HepG2 (cell line): Measurements from ENCODE around the gene NOP56. TPM values are rescaled to one million over a fixed set of nuclear protein-coding genes. Genes with fewer than 3 reads are reported as not detected.

Experiments
- ARNT ChIP-seq: fragments of 450-650 bp; IDR thresholded peaks from 2 replicates; pipeline ENCODE4 v1.6.1; 2017
- ATF4 ChIP-seq, 2 experiments: fragments of 450-650 bp in 1 of 2; sonication (generic) in 1 of 2; formaldehyde crosslinking; IDR thresholded peaks; 2 replicates each; pipeline versions ENCODE4 v1.5.0 to v1.8.0; 2020 to 2022; ENCODE audit warnings: mild to moderate bottlenecking in 1 of 2, missing genetic modification reagents in 1 of 2
- CBX2 ChIP-seq, 2 experiments: fragments of 200-600 bp in 1 of 2; sonication (generic); formaldehyde crosslinking in 1 of 2; IDR thresholded peaks; 2 replicates each; pipeline versions ENCODE4 v1.7.0 to v1.8.1; 2018 to 2022; ENCODE audit warnings: low read depth in 2 of 2, low read length in 1 of 2, mild to moderate bottlenecking in 1 of 2, missing genetic modification reagents in 1 of 2
- CHD2 ChIP-seq: IDR thresholded peaks from 2 replicates; pipeline ENCODE4 v1.6.1; 2011; ENCODE audit warnings: low read depth, low read length, improper control_type of control experiment
- FOSL1 ChIP-seq: sonication (generic); formaldehyde crosslinking; IDR thresholded peaks from 2 replicates; pipeline ENCODE4 v1.9.0; 2021; ENCODE audit warnings: missing genetic modification reagents, borderline replicate concordance
- FOXA3 ChIP-seq: IDR thresholded peaks from 2 replicates; pipeline ENCODE4 v1.6.1; 2016; ENCODE audit warnings: missing genetic modification reagents, missing compliant biosample characterization
- FOXK1 ChIP-seq: sonication (generic); formaldehyde crosslinking; IDR thresholded peaks from 2 replicates; pipeline ENCODE4 v1.4.0; 2020; ENCODE audit warnings: low read depth, missing genetic modification reagents, borderline replicate concordance
- HIVEP1 ChIP-seq: sonication (generic); formaldehyde crosslinking; IDR thresholded peaks from 2 replicates; pipeline ENCODE4 v1.4.0; 2020; ENCODE audit warnings: mild to moderate bottlenecking, missing genetic modification reagents
- MTA1 ChIP-seq: sonication (generic); formaldehyde crosslinking; IDR thresholded peaks from 2 replicates; pipeline ENCODE4 v1.4.0; 2020; ENCODE audit warnings: missing genetic modification reagents, mild to moderate bottlenecking, borderline replicate concordance
- POGZ ChIP-seq: sonication (generic); formaldehyde crosslinking; IDR thresholded peaks from 2 replicates; pipeline ENCODE4 v1.4.0; 2020; ENCODE audit warnings: mild to moderate bottlenecking, missing genetic modification reagents
- SP140L ChIP-seq: sonication (generic); formaldehyde crosslinking; IDR thresholded peaks from 2 replicates; pipeline ENCODE4 v1.4.0; 2020; ENCODE audit warnings: missing genetic modification reagents, borderline replicate concordance
- WIZ ChIP-seq: sonication (generic); formaldehyde crosslinking; IDR thresholded peaks from 2 replicates; pipeline ENCODE4 v1.5.1; 2020; ENCODE audit warnings: mild to moderate bottlenecking, missing genetic modification reagents
- ZNF318 ChIP-seq: sonication (generic); formaldehyde crosslinking; IDR thresholded peaks from 2 replicates; pipeline ENCODE4 v1.4.0; 2020; ENCODE audit warnings: mild to moderate bottlenecking, missing genetic modification reagents
- ZNF496 ChIP-seq: sonication (generic); formaldehyde crosslinking; IDR thresholded peaks from 2 replicates; pipeline ENCODE4 v1.8.1; 2023; ENCODE audit warnings: mild to moderate bottlenecking, moderate library complexity, missing genetic modification reagents; ENCODE audit not compliant: insufficient replicate concordance
- ZNF558 ChIP-seq: sonication (generic); formaldehyde crosslinking; IDR thresholded peaks from 2 replicates; pipeline ENCODE4 v1.9.0; 2022; ENCODE audit warnings: mild to moderate bottlenecking, missing genetic modification reagents, borderline replicate concordance
- ZNF704 ChIP-seq: sonication (generic); formaldehyde crosslinking; IDR thresholded peaks from 2 replicates; pipeline ENCODE4 v1.8.1; 2023; ENCODE audit warnings: mild to moderate bottlenecking, inconsistent platforms, moderate library complexity, missing genetic modification reagents, borderline replicate concordance
- polyA plus RNA-seq, 8 experiments: library from polyadenylated mRNA; depleted of rRNA in 3 of 8; stranded (reverse) in 7 of 8; unstranded in 1 of 8; fragments of >200 nt; fragmentation: Illumina TruSeq in 4 of 8; extraction: Trizol in 4 of 8; gene quantifications; 2 replicates each; pipeline versions ENCODE4 v1.2.1 to v1.2.3, GENCODE V29; 2011 to 2016; ENCODE audit warnings: low read depth in 4 of 8, missing spikeins in 1 of 8, mixed read lengths in 1 of 8; ENCODE audit not compliant: insufficient read depth in 1 of 8
- total RNA-seq, 5 experiments: library from RNA; depleted of rRNA; stranded (reverse); fragments of >200 nt; fragmentation: Illumina TruSeq; extraction: Trizol; gene quantifications; 2 replicates each; pipeline ENCODE4 v1.2.3, GENCODE V29; 2016; ENCODE audit warnings: low read depth in 1 of 5
- TF ChIP-seq, protein P1 (sequence below): sonication (generic); formaldehyde crosslinking; IDR thresholded peaks from 2 replicates; pipeline ENCODE4 v1.5.1; 2020; ENCODE audit warnings: missing genetic modification reagents, mild to moderate bottlenecking, borderline replicate concordance

Gene NOP56
- total and polyA plus RNA-seq, 2 of the 13 experiments (the other 11 are each of a cell fraction or from before 2014, with no cell fraction given), result 369 to 1,116 TPM

DNA sequence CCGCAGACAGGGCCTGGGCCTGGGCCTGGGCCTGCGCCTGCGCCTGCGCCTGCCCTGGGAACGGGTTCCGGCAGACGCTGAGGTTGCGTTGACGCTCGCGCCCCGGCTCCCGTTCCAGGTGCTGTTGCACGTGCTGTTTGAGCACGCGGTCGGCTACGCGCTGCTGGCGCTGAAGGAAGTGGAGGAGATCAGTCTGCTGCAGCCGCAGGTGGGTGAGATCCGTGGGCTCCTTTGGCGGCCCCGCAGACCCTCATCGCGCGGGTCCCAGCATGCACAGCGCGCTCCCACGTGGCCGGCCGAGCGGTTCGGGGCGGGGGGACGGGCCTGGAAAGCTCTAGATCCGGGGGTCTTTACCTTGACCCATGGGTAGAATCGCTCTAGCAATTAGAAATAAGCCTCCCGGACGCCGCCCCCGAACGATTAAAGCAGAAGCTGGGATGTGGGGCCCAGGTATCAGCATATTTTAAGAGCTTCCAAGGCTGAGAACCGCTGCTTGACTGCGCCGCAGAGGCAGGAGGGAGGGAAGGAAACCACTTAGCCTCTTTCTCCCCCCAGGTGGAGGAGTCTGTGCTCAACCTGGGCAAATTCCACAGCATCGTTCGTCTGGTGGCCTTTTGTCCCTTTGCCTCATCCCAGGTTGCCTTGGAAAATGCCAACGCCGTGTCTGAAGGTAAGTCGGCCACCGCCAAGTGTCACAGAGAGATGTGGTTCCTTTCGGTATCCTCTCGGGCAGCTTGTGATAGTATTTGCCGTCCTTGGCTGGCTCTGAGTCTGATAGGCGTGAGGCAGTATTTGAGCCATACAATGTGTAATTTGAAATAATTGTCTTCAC lies 508 bp downstream of the NOP56 start (continued):
- TF ChIP-seq ZNF318 (CRISPR knock-in tag), result peak; percentile 73; the same call in 1 of the 2 replicates
- TF ChIP-seq FOXA3 (CRISPR knock-in tag), result no peak
- no peak for TF ChIP-seq ARNT
- TF ChIP-seq POGZ (CRISPR knock-in tag), result peak; percentile 56; the same call in 1 of the 2 replicates
- TF ChIP-seq ZNF558, result peak; percentile 89; the same call in 1 of the 2 replicates
- TF ChIP-seq MTA1 (CRISPR knock-in tag), result 0 out of 2 replicates have a peak, but pooled peaks have one; percentile 20
- no peak; the same call in 1 of the 2 replicates for TF ChIP-seq WIZ (CRISPR knock-in tag)
- peak; percentile 41; the same call in 1 of the 2 replicates for TF ChIP-seq FOSL1 (CRISPR knock-in tag)
- TF ChIP-seq HIVEP1 (CRISPR knock-in tag), result peak; percentile 23; the same call in 1 of the 2 replicates
- TF ChIP-seq FOXK1, result no peak; the same call in 1 of the 2 replicates
- TF ChIP-seq, protein P1, sequence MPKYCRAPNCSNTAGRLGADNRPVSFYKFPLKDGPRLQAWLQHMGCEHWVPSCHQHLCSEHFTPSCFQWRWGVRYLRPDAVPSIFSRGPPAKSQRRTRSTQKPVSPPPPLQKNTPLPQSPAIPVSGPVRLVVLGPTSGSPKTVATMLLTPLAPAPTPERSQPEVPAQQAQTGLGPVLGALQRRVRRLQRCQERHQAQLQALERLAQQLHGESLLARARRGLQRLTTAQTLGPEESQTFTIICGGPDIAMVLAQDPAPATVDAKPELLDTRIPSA (CRISPR knock-in tag), result no peak
- no peak; a peak in 1 of 4 replicates for TF ChIP-seq ATF4 (CRISPR knock-in tag; IDR thresholded peaks at IDR 0.05)
- no peak for TF ChIP-seq ZNF496 (CRISPR knock-in tag)
- TF ChIP-seq SP140L (CRISPR knock-in tag), result no peak
- TF ChIP-seq ZNF704, result peak; percentile 99
- no peak for TF ChIP-seq CBX2 (IDR thresholded peaks at IDR 0.05; ENCODE audit: low read depth, low read length)
- TF ChIP-seq CBX2 (CRISPR knock-in tag; IDR thresholded peaks at IDR 0.05; ENCODE audit: low read depth), result no peak
- no peak for TF ChIP-seq CHD2
